Right renal cortex interstitium (tissue), 3 donors: ENCODE results near the gene PPP1R14C. TPM values are rescaled to one million over a fixed set of nuclear protein-coding genes. Genes with fewer than 3 reads are reported as not detected.

ENCODE experiments used
- DNase-seq, 3 donors: peaks; one replicate each; pipeline ENCODE4 v3.0.0-alpha.2; 2013; ENCODE audit warnings: low read depth in 3 of 3, low spot score in 2 of 3
- polyA plus RNA-seq, 3 donors: library from polyadenylated mRNA; unstranded; fragments of 120-200 nt; gene quantifications; one replicate each; pipeline ENCODE4 v1.2.1, GENCODE V29; 2013; ENCODE audit not compliant: insufficient read length in 3 of 3

The PPP1R14C gene
- polyA plus RNA-seq, 3 donors, result 23.3 to 25.1 (median 24.7) TPM

GRCh38 chr6:150288456-150288855 is 145.6 kb downstream of the PPP1R14C start:
- no peak for DNase-seq

GRCh38 chr6:150289454-150290071 is 146.7 kb downstream of the PPP1R14C start:
- no peak for DNase-seq

GRCh38 chr6:150290429-150290828 is 147.6 kb downstream of the PPP1R14C start:
- DNase-seq, result no peak

- no peak for DNase-seq
Observed at GRCh38 chr6:150291968-150292710, 149.3 kb downstream of the PPP1R14C start.

- DNase-seq, result no peak
Observed at GRCh38 chr6:150293019-150293418, 150.2 kb downstream of the PPP1R14C start.

- DNase-seq, result no peak
Observed at GRCh38 chr6:150293423-150294173, 150.8 kb downstream of the PPP1R14C start.

- DNase-seq, result no peak
Observed at GRCh38 chr6:150296890-150297289, 154.0 kb downstream of the PPP1R14C start.

- no peak for DNase-seq
Observed at GRCh38 chr6:150297327-150298029, 154.6 kb downstream of the PPP1R14C start.

- DNase-seq, result no peak
Observed at GRCh38 chr6:150298030-150298380, 155.2 kb downstream of the PPP1R14C start.

- DNase-seq, result no peak
Observed at GRCh38 chr6:150298676-150299075, 155.8 kb downstream of the PPP1R14C start.

Other genes starting within 250 kb of the PPP1R14C start
- gene RAET1E, start 244.9 kb upstream of the PPP1R14C start, polyA plus RNA-seq, result under 1 TPM; 0.43 to 0.59 (median 0.46) TPM
- gene RAET1G, start 219.9 kb upstream of the PPP1R14C start, polyA plus RNA-seq, result 1 to 10 TPM in 2 of 3 donors, under 1 TPM in 1; 0.75 to 1.9 (median 1.5) TPM
- under 1 TPM; 0.65 to 0.87 (median 0.68) TPM for gene ULBP2, start 201.0 kb upstream of the PPP1R14C start, polyA plus RNA-seq
- gene ULBP1, start 179.1 kb upstream of the PPP1R14C start, polyA plus RNA-seq, result 1 to 10 TPM; 1.7 to 2.0 (median 1.9) TPM
- not detected for gene RAET1L, start 117.5 kb upstream of the PPP1R14C start, polyA plus RNA-seq
- 10 to 100 TPM in 2 of 3 donors, 1 to 10 TPM in 1; 8.1 to 12.2 (median 10.1) TPM for gene ULBP3, start 73.9 kb upstream of the PPP1R14C start, polyA plus RNA-seq
- gene IYD, start 226.0 kb downstream of the PPP1R14C start, polyA plus RNA-seq, result 1 to 10 TPM; 3.0 to 5.5 (median 5.4) TPM